Measurements from ENCODE around the gene HCFC1.

Gene HCFC1

GRCh38 chrX:153900831-153901752 lies 70.5 kb downstream of the HCFC1 start:
- no peak for DNase-seq

- DNase-seq = no peak
Measured at GRCh38 chrX:153897899-153898298, 73.7 kb downstream of the HCFC1 start.

Data from NCI-H1930 (cell line).